Stimulated activated CD8-positive, alpha-beta memory T cell treated with anti-CD3 and anti-CD28 coated beads, Interleukin-12 subunit alpha, Interleukin-12 subunit beta, amount 100 ng/mL, for 1 hour (primary cell): ENCODE results near the gene GAPVD1.
"Not testable (repeated sequence)": the region's sequence is repeated elsewhere in the genome, so short reads cannot be mapped to it uniquely, and the experiment has no call there.

ENCODE experiments used
- DNase-seq: peaks from one replicate; pipeline ENCODE4 v3.0.0-alpha.2; 2020; ENCODE audit warnings: low read depth

GAPVD1 gene, protein sequence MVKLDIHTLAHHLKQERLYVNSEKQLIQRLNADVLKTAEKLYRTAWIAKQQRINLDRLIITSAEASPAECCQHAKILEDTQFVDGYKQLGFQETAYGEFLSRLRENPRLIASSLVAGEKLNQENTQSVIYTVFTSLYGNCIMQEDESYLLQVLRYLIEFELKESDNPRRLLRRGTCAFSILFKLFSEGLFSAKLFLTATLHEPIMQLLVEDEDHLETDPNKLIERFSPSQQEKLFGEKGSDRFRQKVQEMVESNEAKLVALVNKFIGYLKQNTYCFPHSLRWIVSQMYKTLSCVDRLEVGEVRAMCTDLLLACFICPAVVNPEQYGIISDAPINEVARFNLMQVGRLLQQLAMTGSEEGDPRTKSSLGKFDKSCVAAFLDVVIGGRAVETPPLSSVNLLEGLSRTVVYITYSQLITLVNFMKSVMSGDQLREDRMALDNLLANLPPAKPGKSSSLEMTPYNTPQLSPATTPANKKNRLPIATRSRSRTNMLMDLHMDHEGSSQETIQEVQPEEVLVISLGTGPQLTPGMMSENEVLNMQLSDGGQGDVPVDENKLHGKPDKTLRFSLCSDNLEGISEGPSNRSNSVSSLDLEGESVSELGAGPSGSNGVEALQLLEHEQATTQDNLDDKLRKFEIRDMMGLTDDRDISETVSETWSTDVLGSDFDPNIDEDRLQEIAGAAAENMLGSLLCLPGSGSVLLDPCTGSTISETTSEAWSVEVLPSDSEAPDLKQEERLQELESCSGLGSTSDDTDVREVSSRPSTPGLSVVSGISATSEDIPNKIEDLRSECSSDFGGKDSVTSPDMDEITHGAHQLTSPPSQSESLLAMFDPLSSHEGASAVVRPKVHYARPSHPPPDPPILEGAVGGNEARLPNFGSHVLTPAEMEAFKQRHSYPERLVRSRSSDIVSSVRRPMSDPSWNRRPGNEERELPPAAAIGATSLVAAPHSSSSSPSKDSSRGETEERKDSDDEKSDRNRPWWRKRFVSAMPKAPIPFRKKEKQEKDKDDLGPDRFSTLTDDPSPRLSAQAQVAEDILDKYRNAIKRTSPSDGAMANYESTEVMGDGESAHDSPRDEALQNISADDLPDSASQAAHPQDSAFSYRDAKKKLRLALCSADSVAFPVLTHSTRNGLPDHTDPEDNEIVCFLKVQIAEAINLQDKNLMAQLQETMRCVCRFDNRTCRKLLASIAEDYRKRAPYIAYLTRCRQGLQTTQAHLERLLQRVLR (N-terminal part only)

DNA sequence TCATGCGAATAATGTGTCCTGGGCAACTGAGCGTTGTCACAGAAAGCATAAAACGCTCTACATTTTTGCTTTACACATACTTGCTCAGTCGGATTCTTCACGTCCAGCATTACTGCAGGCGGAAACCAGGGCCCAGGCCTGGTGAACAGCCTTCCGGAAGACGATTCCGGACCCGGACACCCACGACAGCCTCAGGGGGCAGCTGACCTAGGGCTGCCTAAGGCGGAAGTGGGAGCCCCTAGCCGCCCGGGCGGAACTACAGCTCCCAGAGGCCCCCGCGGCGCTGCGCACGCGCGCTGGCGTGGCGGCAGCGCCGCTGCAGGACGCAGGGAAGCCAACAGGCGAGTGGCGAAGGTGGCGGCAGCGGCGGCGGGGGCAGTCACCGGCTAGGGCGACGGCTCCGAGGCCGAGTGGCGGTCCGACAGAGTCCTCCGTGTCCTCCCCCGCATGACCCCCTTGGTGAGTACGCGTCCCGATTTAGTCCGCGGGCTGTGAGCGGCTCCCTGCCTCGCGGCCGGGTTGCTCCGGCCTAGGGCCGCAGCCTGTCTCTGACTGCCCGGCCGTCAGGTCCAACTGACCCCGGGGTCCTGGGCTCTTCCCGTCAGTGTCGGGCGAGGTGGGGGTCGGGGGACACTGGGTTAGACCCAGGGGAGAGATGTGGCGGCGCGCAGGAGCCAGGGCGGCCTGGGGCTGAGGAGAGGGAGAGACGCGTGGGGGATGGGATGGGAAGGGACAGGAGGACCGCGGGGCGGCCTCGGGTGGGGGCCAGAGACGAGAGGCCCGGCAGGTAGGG, at the start of gene GAPVD1:
TSS of gene GAPVD1 (plus strand) at position 326 of the 793 bp plus-strand sequence. CDS start 37,096 bp downstream, outside the sequence.
- peak; percentile 72 for DNase-seq

GRCh38 chr9:125214186-125214585, 47.4 kb upstream of the GAPVD1 start:
- no peak for DNase-seq

DNA sequence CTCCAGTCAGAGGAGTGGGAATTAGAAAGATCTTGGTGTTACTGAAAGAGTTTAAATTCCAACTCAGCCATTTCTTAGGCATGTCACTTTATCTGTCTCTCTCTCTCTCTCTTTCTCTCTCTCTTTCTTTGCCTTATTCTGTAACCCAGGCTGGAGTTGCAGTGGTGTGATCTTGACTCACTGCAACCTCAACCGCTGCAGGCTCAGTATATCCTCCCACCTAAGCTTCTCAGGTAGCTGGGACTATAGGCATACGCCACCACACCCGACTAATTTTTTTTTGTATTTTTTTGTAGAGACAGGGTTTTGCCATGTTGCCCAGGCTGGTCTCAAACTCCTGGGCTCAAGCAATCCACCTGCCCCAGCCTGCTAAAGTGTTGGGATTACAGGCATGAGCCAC, 43.0 kb upstream of the GAPVD1 start:
- DNase-seq: no peak

DNA sequence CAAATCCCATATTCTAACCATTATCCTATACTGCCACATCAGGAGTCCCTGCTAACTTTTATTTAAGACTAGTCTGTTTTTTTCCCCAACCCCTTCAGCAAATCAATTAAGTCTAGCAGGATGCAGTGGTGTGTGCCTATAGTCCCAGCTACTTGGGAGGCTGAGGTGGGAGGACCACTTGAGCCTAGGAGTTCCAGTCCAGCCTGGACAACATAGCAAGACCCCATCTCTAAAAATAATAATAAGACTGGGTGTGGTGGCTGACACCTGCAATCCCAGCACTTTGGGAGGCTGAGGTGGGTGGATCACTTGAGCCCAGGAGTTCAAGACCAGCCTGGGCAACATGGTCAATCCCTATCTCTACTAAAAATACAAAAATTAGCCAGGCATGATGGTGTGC, 36.8 kb upstream of the GAPVD1 start:
- not testable (repeated sequence) for DNase-seq

- DNase-seq: no peak
These were observed 33.9 kb upstream of the GAPVD1 start for GRCh38 chr9:125227761-125228160.

DNA sequence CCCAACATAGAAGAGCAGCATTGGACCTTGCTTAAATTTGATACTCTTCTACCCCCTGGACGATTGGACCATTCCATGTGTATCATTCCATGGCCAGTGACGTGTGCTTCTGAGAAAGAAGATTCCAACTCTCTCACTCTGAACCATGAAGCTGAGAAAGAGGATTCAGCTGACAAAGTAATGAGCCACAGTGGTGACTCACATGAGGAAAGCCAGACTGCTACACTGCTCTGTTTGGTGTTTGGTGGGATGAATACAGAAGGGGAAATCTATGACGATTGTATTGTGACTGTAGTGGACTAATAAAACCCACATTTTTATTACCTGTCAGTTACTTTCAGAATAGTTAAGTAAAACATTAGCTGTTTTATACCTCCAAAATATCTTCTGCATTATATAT, 27.9 kb upstream of the GAPVD1 start:
- DNase-seq: no peak

GRCh38 chr9:125234099-125234498, 27.5 kb upstream of the GAPVD1 start:
- DNase-seq: not testable (repeated sequence)

DNA sequence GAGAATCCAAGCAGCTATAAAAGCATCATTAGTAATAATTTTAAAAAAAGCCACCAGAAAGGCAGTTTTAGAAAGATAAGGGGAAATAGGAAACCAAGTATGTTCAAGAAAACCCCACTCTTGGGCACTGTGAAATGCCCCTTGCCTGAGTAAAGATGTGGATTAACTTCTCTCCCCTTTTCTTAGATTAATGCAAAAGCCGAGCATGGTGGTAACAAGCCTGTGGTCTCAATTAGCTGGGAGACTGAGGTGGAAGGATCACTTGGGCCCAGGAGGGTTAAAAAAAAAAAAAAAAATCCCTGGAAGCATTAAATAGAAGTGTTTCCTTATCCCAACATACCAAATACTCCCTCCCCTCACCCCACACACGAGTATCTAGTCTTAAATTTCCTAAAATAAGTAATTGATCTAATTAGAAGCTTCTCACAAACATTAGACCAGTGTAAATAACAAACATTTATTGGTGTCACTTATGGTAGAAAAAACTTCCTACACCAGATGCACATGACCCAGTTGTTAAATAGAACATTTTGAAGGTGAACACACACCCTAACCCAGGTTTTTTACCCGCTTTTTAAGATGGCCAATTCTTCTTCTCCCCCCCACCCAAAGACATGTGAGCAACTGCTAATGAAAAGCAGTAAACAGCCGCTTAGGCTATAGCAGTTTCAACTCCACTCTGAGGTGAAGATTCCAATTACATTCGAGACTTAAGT, 25.7 kb upstream of the GAPVD1 start:
- no peak for DNase-seq

GRCh38 chr9:125236520-125237159, 25.0 kb upstream of the GAPVD1 start:
- not testable (repeated sequence) for DNase-seq

DNA sequence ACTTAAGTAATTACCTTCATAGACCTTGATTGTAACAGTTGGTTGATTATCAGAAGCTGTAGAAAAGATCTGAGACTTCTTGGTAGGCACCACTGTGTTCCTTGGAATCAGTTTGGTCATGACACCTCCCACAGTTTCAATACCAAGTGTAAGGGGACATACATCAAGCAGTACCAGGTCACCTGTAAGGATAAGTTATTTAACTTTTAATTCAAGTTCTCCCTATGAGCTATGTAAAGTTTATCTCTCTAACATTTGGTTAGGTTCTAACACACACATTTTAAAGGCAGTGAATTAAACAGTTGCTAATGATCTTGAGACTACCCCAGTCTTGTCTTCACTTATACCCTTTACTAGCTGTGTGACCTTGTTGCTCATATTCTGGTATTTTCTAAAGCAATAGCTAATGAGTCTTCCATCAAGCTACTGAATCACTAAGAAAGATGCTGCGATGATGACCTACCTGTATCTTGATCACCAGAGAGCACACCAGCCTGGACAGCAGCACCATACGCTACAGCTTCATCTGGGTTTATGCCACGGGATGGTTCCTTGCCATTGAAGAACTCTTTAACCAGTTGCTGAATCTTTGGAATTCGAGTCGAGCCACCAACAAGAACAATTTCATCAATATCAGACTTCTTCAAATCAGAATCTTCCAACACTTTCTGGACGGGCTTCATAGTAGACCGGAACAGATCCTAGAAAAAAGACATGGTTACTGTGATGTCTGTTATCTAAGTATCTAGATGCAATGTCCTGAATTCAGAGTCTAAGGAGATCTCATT, 23.3 kb upstream of the GAPVD1 start:
- no peak for DNase-seq

GRCh38 chr9:125238915-125239446, 22.6 kb upstream of the GAPVD1 start:
- no peak for DNase-seq

- no peak for DNase-seq
These were observed 21.7 kb upstream of the GAPVD1 start for GRCh38 chr9:125239631-125240597.

DNA sequence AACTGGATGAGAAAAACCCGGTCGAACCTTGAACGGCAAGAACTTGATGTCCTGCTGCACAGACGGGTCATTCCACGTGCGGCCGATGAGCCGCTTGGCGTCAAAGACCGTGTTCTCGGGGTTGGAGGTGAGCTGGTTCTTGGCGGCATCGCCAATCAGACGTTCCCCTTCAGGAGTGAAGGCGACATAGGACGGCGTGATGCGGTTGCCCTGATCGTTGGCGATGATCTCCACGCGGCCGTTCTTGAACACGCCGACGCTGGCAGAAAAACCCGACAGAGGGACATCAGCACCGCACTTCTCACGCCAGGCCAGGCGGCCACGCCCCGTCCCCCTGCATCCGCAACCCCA, 21.0 kb upstream of the GAPVD1 start:
- peak; percentile 17 for DNase-seq

GRCh38 chr9:125241000-125241862, 20.4 kb upstream of the GAPVD1 start, which contains the start of gene HSPA5:
HSPA5 (minus strand) TSS chr9:125241343; CDS start chr9:125241126, 217 bp downstream.
- DNase-seq: peak; percentile 99

DNA sequence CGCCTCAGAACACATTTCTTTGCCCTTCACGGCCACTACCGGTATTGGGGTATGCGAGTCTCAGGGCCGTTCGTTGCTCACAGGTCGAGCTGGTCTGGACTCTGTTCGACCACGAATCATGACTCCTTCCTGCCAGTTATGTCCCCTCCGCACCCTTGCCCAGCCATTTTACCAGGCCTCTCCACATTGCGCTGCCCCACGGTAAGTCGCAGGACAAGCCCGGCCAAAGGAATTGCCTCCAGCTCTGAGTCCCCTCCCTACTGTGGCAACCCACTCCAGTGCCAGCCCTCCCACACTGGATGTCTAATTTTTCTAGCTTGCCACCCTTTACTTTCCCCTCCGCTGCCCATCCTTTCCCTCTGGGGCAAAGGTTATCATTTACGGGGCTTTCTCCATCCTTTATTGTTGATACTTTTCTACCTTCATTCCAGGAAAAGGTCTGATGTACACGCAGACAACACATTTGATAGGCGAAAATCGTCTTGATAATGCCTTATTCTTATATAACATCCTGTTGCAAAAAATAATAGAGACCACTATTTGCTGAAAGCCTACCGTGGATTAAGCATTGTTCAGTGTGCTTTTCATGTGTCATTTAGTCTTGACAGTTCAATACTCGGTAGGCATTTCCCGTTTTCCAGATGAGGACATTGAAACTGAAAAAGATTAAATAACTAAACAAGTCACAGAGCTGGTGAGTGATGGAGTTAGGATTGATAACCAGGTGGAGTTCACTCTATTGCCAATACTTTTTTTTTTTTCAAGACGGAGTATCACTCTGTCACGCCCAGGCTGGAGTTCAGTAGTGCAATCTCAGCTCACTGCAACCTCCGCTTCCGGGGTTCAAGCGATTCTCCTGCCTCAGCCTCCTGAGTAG, 19.5 kb upstream of the GAPVD1 start:
- DNase-seq: peak; percentile 8

GRCh38 chr9:125243792-125244260, 17.8 kb upstream of the GAPVD1 start:
- DNase-seq: no peak
